Testis (tissue), 3 donors: ENCODE data around the gene KLF6. TPM values are rescaled to one million over a fixed set of nuclear protein-coding genes. Genes with fewer than 3 reads are reported as not detected.

ENCODE experiments used
- DNase-seq: peaks from one replicate; pipeline ENCODE4 v3.0.0-alpha.2; 2019
- H3K27ac ChIP-seq, 2 donors: fragments of 200-600 bp; sonication (generic); one replicate each; pipeline ENCODE4 v1.5.1; 2019
- H3K27me3 ChIP-seq: fragments of 200-600 bp; sonication (generic); one replicate; pipeline ENCODE4 v1.5.1; 2019
- H3K36me3 ChIP-seq: fragments of 200-600 bp; sonication (generic); one replicate; pipeline ENCODE4 v1.5.1; 2017; ENCODE audit warnings: low read depth; ENCODE audit errors: missing control alignments
- H3K4me1 ChIP-seq: fragments of 200-600 bp; sonication (generic); one replicate; pipeline ENCODE4 v1.5.1; 2019
- H3K4me3 ChIP-seq, 2 donors: fragments of 200-600 bp; sonication (generic); one replicate each; pipeline ENCODE4 v1.5.1; 2017 to 2019
- H3K9me3 ChIP-seq: fragments of 200-600 bp; sonication (generic); one replicate; pipeline ENCODE4 v1.5.1; 2017
- POLR2A ChIP-seq: fragments of 450-650 bp; IDR thresholded peaks from one replicate; pipeline ENCODE4 v1.6.1; 2017; ENCODE audit warnings: antibody characterized with exemption, mild to moderate bottlenecking, moderate library complexity
- WGBS, 2 donors: methylation state at CpG; one replicate each; pipeline ENCODE4 v1.1.5; 2018; 5-methylcytosine and 5-hydroxymethylcytosine counted together
- intact Hi-C: fragments of 100-400 bp; cut with DNase I; formaldehyde crosslinking; loops from one replicate; pipeline ENCODE4 v1.15.1; 2023; ENCODE audit warnings: low total_unique reads
- polyA plus RNA-seq: library from polyadenylated mRNA; stranded (reverse); fragments of 350-450 nt; fragmentation: Illumina TruSeq; extraction: RNeasy Lipid Tissue Mini Kit (QIAGEN cat#74804); gene quantifications from one replicate; pipeline ENCODE4 v1.2.3, GENCODE V29; 2014; ENCODE audit warnings: low read depth, low replicate concordance; ENCODE audit not compliant: insufficient read depth
- total RNA-seq, 2 donors: library from RNA; depleted of rRNA; stranded (reverse); fragments of >200 nt; gene quantifications; one replicate each; pipeline ENCODE4 v1.2.3, GENCODE V29; 2016
- TF ChIP-seq, protein P1 (sequence below), 3 experiments: fragments of 450-650 bp in 2 of 3; fragments of 200-600 bp in 1 of 3; sonication (generic) in 1 of 3; IDR thresholded peaks; one replicate each; pipeline ENCODE4 v1.5.1; 2016 to 2019; ENCODE audit warnings: antibody characterized with exemption in 3 of 3, mild to moderate bottlenecking in 2 of 3, moderate library complexity in 1 of 3

Gene KLF6
- total and polyA plus RNA-seq, 3 donors from 2014 or later: 30.8 to 41.5 (median 35.7) TPM

DNA sequence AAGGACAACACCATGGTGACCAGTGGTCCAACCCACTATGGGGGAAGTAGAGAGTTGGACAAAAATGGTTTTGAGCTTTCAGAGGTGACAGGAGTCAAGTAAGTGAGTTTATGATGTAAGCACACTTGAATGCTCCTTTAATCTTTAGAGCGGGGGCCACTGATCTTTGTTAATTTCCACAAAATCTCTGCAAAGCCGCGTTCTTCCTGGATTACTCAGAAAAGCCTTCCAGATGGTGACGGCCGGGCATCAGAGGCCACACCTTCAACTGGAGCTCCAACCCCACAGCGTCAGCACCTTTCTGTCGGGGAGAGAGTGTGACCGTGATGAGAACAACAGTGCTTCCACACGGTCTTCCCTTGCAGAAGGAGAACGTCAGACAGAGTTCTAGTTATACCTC is 35.2 kb upstream of the KLF6 start:
- intact Hi-C loops: no loop called here
- DNase-seq: no peak
- 89 to 95% methylated on average over 10 of the region's 10 CpGs for WGBS, 2 donors
- H3K27me3 ChIP-seq: no peaks in the 10 kb centered on the region
- H3K9me3 ChIP-seq: no peaks in the 10 kb centered on the region
- H3K4me1 ChIP-seq: no peaks in the 10 kb centered on the region
- no peak for TF ChIP-seq POLR2A
- TF ChIP-seq, protein P1, sequence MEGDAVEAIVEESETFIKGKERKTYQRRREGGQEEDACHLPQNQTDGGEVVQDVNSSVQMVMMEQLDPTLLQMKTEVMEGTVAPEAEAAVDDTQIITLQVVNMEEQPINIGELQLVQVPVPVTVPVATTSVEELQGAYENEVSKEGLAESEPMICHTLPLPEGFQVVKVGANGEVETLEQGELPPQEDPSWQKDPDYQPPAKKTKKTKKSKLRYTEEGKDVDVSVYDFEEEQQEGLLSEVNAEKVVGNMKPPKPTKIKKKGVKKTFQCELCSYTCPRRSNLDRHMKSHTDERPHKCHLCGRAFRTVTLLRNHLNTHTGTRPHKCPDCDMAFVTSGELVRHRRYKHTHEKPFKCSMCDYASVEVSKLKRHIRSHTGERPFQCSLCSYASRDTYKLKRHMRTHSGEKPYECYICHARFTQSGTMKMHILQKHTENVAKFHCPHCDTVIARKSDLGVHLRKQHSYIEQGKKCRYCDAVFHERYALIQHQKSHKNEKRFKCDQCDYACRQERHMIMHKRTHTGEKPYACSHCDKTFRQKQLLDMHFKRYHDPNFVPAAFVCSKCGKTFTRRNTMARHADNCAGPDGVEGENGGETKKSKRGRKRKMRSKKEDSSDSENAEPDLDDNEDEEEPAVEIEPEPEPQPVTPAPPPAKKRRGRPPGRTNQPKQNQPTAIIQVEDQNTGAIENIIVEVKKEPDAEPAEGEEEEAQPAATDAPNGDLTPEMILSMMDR (IDR thresholded peaks at IDR 0.05): no peak
- no peaks in the 10 kb centered on the region for H3K36me3 ChIP-seq
- H3K4me3 ChIP-seq: no peak overlapping the region
- H3K27ac ChIP-seq: no peak overlapping the region

DNA sequence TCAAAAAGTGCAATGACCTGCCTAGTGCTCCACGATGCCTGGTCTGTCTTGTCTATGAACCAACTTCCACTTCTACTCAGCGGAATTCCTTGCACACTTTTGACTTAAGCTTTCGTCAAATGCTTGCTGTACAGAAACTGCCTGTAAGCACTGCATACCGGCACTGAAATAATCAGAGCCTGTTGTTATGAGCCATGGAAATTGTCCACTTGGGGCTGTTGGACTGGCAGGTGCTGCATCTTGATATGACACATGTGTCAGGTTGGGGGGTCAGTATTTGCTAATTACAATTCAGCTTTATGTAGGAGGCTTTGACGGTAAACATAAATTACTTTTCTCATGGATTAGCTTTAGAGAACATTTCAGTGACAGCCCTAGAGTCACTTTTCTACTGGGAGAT is 32.0 kb upstream of the KLF6 start:
- Histone ChIP-seq H3K36me3 (no peaks in the 10 kb centered on the region), H3K4me1 (no peaks in the 10 kb centered on the region), H3K9me3 (no peaks in the 10 kb centered on the region), H3K4me3 (no peak overlapping the region), H3K27ac (no peak overlapping the region), H3K27me3 (no peaks in the 10 kb centered on the region)
- no peak for DNase-seq
- TF ChIP-seq, protein P1 (IDR thresholded peaks at IDR 0.05): no peak
- no peak for TF ChIP-seq POLR2A
- intact Hi-C loops: no loop called here
- WGBS, 2 donors: 84 to 91% methylated on average over 5 of the region's 5 CpGs

DNA sequence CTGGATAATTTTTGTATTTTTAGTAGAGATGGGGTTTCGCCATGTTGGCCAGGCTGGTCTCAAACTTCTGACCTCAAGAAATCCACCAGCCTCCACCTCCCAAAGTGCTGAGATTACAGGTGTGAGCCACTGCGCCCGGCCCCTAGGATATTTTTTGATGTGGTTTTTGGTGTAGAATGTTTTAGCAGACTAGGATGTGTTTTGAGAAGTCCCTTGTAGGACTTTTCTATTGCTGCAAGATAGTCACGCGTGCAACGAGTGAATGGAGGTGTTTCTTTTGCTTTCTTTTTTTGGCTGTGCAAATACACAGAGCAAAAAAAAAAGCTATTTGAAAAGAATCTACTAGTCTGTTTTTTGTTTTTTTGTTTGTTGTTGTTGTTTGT is 29.8 kb upstream of the KLF6 start:
- no peaks in the 10 kb centered on the region for H3K36me3 ChIP-seq
- no peak for DNase-seq
- WGBS, 2 donors: 95% methylated on average over 6 of the region's 6 CpGs
- H3K9me3 ChIP-seq: no peaks in the 10 kb centered on the region
- TF ChIP-seq POLR2A: no peak
- TF ChIP-seq, protein P1 (IDR thresholded peaks at IDR 0.05): no peak
- no peaks in the 10 kb centered on the region for H3K4me1 ChIP-seq
- H3K27me3 ChIP-seq: no peaks in the 10 kb centered on the region
- H3K4me3 ChIP-seq: no peak overlapping the region
- no peak overlapping the region for H3K27ac ChIP-seq
- intact Hi-C loops: no loop called here

DNA sequence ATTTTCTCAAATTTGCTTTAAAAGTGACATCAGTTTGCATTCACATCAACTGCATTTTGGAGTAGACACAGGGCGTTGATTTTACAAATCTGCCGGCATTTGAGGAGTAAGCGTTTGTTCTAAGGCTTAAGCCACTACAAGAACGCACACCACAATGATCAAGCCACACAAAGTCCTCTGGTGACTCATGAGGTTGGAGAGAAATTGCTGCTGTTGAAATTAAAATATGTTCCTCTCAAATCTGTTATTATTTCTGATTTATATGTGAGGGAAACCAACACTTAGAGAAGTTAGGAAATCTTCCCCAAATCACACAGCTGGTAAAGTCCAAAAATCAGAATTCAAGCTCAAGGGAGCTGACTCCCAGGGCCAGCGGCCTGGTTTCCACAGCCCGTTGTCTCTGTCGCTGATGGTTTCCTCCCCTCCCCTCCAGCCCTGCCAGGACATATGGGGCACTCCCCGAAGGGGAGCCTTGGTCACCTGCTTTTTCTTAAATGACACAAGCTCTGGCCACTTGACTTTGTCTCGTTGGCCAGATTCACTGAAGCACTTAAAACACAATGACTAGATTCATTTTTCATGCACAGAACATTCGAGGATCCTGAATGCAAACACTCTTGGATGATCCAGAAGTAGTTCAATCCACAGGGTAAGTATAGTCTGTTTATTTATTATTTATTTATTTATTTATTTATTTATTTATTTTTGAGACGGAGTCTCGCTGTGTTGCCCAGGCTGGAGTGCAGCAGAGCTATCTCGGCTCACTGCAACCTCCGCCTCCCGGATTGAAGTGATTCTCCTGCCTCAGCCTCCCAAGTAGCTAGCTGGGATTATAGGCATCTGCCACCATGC is 29.2 kb upstream of the KLF6 start:
- H3K27ac ChIP-seq: no peak overlapping the region
- intact Hi-C loops: no loop called here
- H3K4me3 ChIP-seq: no peak overlapping the region
- no peaks in the 10 kb centered on the region for H3K4me1 ChIP-seq
- no peak for DNase-seq
- H3K36me3 ChIP-seq: no peaks in the 10 kb centered on the region
- no peaks in the 10 kb centered on the region for H3K27me3 ChIP-seq
- H3K9me3 ChIP-seq: no peaks in the 10 kb centered on the region
- TF ChIP-seq, protein P1 (IDR thresholded peaks at IDR 0.05): no peak
- no peak for TF ChIP-seq POLR2A
- 94 to 95% methylated on average over 15 of the region's 15 CpGs for WGBS, 2 donors

DNA sequence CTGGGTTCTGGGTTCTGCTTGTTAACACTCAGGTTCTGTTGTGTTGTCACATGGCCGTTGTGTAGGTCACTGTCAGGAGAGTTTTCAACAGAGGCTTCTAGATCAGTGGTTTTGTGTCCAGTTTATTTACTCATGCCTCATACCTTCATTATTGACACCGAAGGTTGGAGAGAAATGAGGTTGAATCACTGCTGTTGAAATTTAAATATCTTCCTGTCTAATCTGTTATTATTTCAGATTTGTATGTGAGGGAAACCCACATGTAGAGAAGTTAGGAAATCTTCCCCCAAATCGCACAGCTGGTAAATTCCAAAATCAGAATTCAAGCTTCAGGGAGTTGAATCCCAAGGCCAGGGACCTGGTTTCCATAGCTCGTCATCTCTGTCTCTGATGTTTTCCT is 28.3 kb upstream of the KLF6 start:
- intact Hi-C loops: no loop called here
- H3K4me1 ChIP-seq: no peaks in the 10 kb centered on the region
- 88 to 91% methylated on average over 4 of the region's 4 CpGs for WGBS, 2 donors
- no peaks in the 10 kb centered on the region for H3K36me3 ChIP-seq
- no peak overlapping the region for H3K4me3 ChIP-seq
- H3K9me3 ChIP-seq: no peaks in the 10 kb centered on the region
- no peak overlapping the region for H3K27ac ChIP-seq
- TF ChIP-seq, protein P1 (IDR thresholded peaks at IDR 0.05): no peak
- TF ChIP-seq POLR2A: no peak
- H3K27me3 ChIP-seq: no peaks in the 10 kb centered on the region
- DNase-seq: no peak
